Liver (tissue), 9 donors: ENCODE data around the gene PPP4R4. TPM values are rescaled to one million over a fixed set of nuclear protein-coding genes. Genes with fewer than 3 reads are reported as not detected.

ENCODE experiments used
- DNase-seq: peaks from one replicate; pipeline ENCODE4 v3.0.0-alpha.2; 2017; ENCODE audit warnings: low spot score
- H3K27ac ChIP-seq, 2 donors: one replicate each; pipeline ENCODE4 v1.7.0; 2013; ENCODE audit warnings: inconsistent platforms in 2 of 2, low read length in 2 of 2, control low read depth in 1 of 2, low read depth in 1 of 2, mild to moderate bottlenecking in 1 of 2
- H3K27me3 ChIP-seq, 4 donors: one replicate each; pipeline versions ENCODE4 v1.6.1 to v1.7.0; 2013; ENCODE audit warnings: low read length in 3 of 4, inconsistent platforms in 1 of 4, mild to moderate bottlenecking in 1 of 4, moderate library complexity in 1 of 4; ENCODE audit not compliant: control insufficient read depth in 4 of 4, insufficient read depth in 4 of 4
- H3K36me3 ChIP-seq, 4 donors: one replicate each; pipeline versions ENCODE4 v1.6.1 to v1.7.0; 2013; ENCODE audit warnings: low read length in 3 of 4, mild to moderate bottlenecking in 3 of 4, low read depth in 1 of 4, moderate library complexity in 1 of 4; ENCODE audit not compliant: control insufficient read depth in 4 of 4, insufficient read depth in 3 of 4
- H3K4me1 ChIP-seq, 4 donors: one replicate each; pipeline versions ENCODE4 v1.6.1 to v1.7.0; 2013; ENCODE audit warnings: low read length in 3 of 4, mild to moderate bottlenecking in 3 of 4, moderate library complexity in 1 of 4; ENCODE audit not compliant: control insufficient read depth in 4 of 4, insufficient read depth in 4 of 4
- H3K4me3 ChIP-seq, 3 donors: one replicate each; pipeline versions ENCODE4 v1.6.1 to v1.7.0; 2013; ENCODE audit warnings: low read length in 3 of 3, control low read depth in 1 of 3, low read depth in 1 of 3, mild to moderate bottlenecking in 1 of 3
- H3K9ac ChIP-seq, 2 donors: one replicate each; pipeline ENCODE4 v1.7.0; 2013; ENCODE audit warnings: low read length in 2 of 2, mild to moderate bottlenecking in 2 of 2, moderate library complexity in 2 of 2, control low read depth in 1 of 2, low read depth in 1 of 2
- H3K9me3 ChIP-seq, 4 donors: one replicate each; pipeline versions ENCODE4 v1.6.1 to v1.7.0; 2013; ENCODE audit warnings: low read length in 3 of 4; ENCODE audit not compliant: control insufficient read depth in 4 of 4
- ATF3 ChIP-seq: IDR thresholded peaks from 2 replicates; pipeline ENCODE4 v1.6.1; 2016; ENCODE audit warnings: antibody characterized with exemption
- CTCF ChIP-seq: fragments of 150-350 bp; IDR thresholded peaks from 2 replicates; pipeline ENCODE4 v1.5.1; 2017; ENCODE audit warnings: improper control_type of control experiment, low read depth, low read length; ENCODE audit not compliant: missing input control
- EGR1 ChIP-seq, 2 donors: IDR thresholded peaks; 2 replicates each; pipeline ENCODE4 v1.6.1; 2016 to 2018; ENCODE audit warnings: antibody characterized with exemption in 2 of 2, low read depth in 2 of 2
- FOXA1 ChIP-seq: IDR thresholded peaks from 2 replicates; pipeline ENCODE4 v1.6.1; 2016; ENCODE audit warnings: antibody characterized with exemption
- FOXA2 ChIP-seq: IDR thresholded peaks from 2 replicates; pipeline ENCODE4 v1.6.1; 2016; ENCODE audit warnings: antibody characterized with exemption
- GABPA ChIP-seq, 2 donors: IDR thresholded peaks in 1 of 2; conservative IDR thresholded peaks in 1 of 2; 2 replicates each; pipeline ENCODE4 v1.6.1; 2016; ENCODE audit warnings: antibody characterized with exemption in 2 of 2, mild to moderate bottlenecking in 1 of 2, moderate library complexity in 1 of 2
- HNF4A ChIP-seq, 2 donors: conservative IDR thresholded peaks; 2 replicates each; pipeline ENCODE4 v1.6.1; 2016; ENCODE audit warnings: antibody characterized with exemption in 2 of 2, mild to moderate bottlenecking in 2 of 2
- HNF4G ChIP-seq: IDR thresholded peaks from 2 replicates; pipeline ENCODE4 v1.6.1; 2016; ENCODE audit warnings: antibody characterized with exemption
- JUND ChIP-seq, 2 donors: IDR thresholded peaks; 2 replicates each; pipeline ENCODE4 v1.6.1; 2016; ENCODE audit warnings: antibody characterized with exemption in 2 of 2
- MAX ChIP-seq: IDR thresholded peaks from 2 replicates; pipeline ENCODE4 v1.6.1; 2016; ENCODE audit warnings: antibody characterized with exemption
- NR2F2 ChIP-seq: IDR thresholded peaks from 2 replicates; pipeline ENCODE4 v1.6.1; 2016; ENCODE audit warnings: antibody characterized with exemption
- RAD21 ChIP-seq, 2 donors: IDR thresholded peaks; 2 replicates each; pipeline ENCODE4 v1.6.1; 2016; ENCODE audit warnings: antibody characterized with exemption in 2 of 2, mild to moderate bottlenecking in 2 of 2
- REST ChIP-seq: IDR thresholded peaks from 2 replicates; pipeline ENCODE4 v1.6.1; 2016; ENCODE audit warnings: antibody characterized with exemption, mild to moderate bottlenecking
- RXRA ChIP-seq, 2 donors: IDR thresholded peaks; 2 replicates each; pipeline ENCODE4 v1.6.1; 2017 to 2018; ENCODE audit warnings: antibody characterized with exemption in 2 of 2, mild to moderate bottlenecking in 1 of 2
- SP1 ChIP-seq: IDR thresholded peaks from 2 replicates; pipeline ENCODE4 v1.6.1; 2018; ENCODE audit warnings: antibody characterized with exemption, mild to moderate bottlenecking
- TAF1 ChIP-seq: conservative IDR thresholded peaks from 2 replicates; pipeline ENCODE4 v1.6.1; 2016; ENCODE audit warnings: antibody characterized with exemption, mild to moderate bottlenecking
- YY1 ChIP-seq: IDR thresholded peaks from 2 replicates; pipeline ENCODE4 v1.6.1; 2016; ENCODE audit warnings: antibody characterized with exemption, mild to moderate bottlenecking
- ZBTB33 ChIP-seq: IDR thresholded peaks from 2 replicates; pipeline ENCODE4 v1.6.1; 2016; ENCODE audit warnings: antibody characterized with exemption
- WGBS: extraction: QIAGEN DNeasy Blood & Tissue Kit; methylation state at CpG from one replicate; pipeline ENCODE4 v1.1.7; 2013; 5-methylcytosine and 5-hydroxymethylcytosine counted together
- polyA plus RNA-seq, 2 donors: library from polyadenylated mRNA; stranded (reverse) in 1 of 2; unstranded in 1 of 2; fragments of 200-250 nt in 1 of 2; fragments of >200 nt in 1 of 2; fragmentation: Nextera tagmentation in 1 of 2; extraction: Ambion mirVana in 1 of 2; gene quantifications; one replicate each; pipeline versions ENCODE4 v1.2.1 to v1.2.3, GENCODE V29; 2013 to 2015
- total RNA-seq, 2 donors: library from RNA; depleted of rRNA; stranded (reverse); fragments of >200 nt; gene quantifications; one replicate each; pipeline ENCODE4 v1.2.3, GENCODE V29; 2014
- donor health status: healthy.
- donor health status: healthy.
- donor health status: healthy.
- donor health status: healthy.
- donor health status: healthy.

Gene PPP4R4
- total and polyA plus RNA-seq, 4 donors = 0.52 to 2.4 (median 0.99) TPM

- peaks cover 0 to 7% (median 4%) of the 10 kb centered on the region in 4 donors for H3K9me3 ChIP-seq
- no peak overlapping the region for H3K4me3 ChIP-seq
- peaks cover 11 to 54% (median 34%) of the 10 kb centered on the region in 4 donors for H3K4me1 ChIP-seq
- peak; percentile 51 to 55 for TF ChIP-seq RAD21 (IDR thresholded peaks at IDR 0.05)
- TF ChIP-seq ZBTB33 = peak; percentile 34
- peak in 1 of 2 donors; percentile 57 for TF ChIP-seq EGR1 (IDR thresholded peaks at IDR 0.05; ENCODE audit: low read depth in 2 of 2)
- TF ChIP-seq YY1 = peak; percentile 70
- TF ChIP-seq HNF4A (conservative IDR thresholded peaks at IDR 0.05) = peak; percentile 96 to 97
- TF ChIP-seq FOXA1 = peak; percentile 82
- peak; percentile 37 for TF ChIP-seq ATF3
- no peak for TF ChIP-seq TAF1
- TF ChIP-seq NR2F2 = no peak
- TF ChIP-seq MAX = peak; percentile 61
- peak; percentile 72 for TF ChIP-seq FOXA2
- peak; percentile 53 to 79 for TF ChIP-seq JUND (IDR thresholded peaks at IDR 0.05)
- peak; percentile 76 to 89 for TF ChIP-seq RXRA (IDR thresholded peaks at IDR 0.05)
- peak; percentile 95 for TF ChIP-seq HNF4G
- no peak for TF ChIP-seq CTCF
- peak; percentile 84 for TF ChIP-seq SP1
- peak in 1 of 2 donors; percentile 33 for TF ChIP-seq GABPA (IDR thresholded peaks at IDR 0.05 in 1 of 2, conservative IDR thresholded peaks at IDR 0.05 in 1 of 2)
- peak; percentile 72 for TF ChIP-seq REST
- no peaks in the 10 kb centered on the region for H3K27me3 ChIP-seq
- 64% methylated on average over 6 of the region's 6 CpGs for WGBS
- no peak for DNase-seq
- H3K9ac ChIP-seq = peak overlapping the region in 1 of 2 donors; percentile 46
- H3K27ac ChIP-seq = peak overlapping the region; percentile 66 to 77
- H3K36me3 ChIP-seq = peaks cover 4 to 33% (median 22%) of the 10 kb centered on the region in 4 donors
These were observed 138.5 kb downstream of the PPP4R4 start for GRCh38 chr14:94312481-94313246.
